Measurements from ENCODE around the gene GNL3. TPM values are rescaled to one million over a fixed set of nuclear protein-coding genes. Genes with fewer than 3 reads are reported as not detected.

GNL3 gene
- total RNA-seq, 2 donors from 2014 or later = 101 to 107 TPM

DNA sequence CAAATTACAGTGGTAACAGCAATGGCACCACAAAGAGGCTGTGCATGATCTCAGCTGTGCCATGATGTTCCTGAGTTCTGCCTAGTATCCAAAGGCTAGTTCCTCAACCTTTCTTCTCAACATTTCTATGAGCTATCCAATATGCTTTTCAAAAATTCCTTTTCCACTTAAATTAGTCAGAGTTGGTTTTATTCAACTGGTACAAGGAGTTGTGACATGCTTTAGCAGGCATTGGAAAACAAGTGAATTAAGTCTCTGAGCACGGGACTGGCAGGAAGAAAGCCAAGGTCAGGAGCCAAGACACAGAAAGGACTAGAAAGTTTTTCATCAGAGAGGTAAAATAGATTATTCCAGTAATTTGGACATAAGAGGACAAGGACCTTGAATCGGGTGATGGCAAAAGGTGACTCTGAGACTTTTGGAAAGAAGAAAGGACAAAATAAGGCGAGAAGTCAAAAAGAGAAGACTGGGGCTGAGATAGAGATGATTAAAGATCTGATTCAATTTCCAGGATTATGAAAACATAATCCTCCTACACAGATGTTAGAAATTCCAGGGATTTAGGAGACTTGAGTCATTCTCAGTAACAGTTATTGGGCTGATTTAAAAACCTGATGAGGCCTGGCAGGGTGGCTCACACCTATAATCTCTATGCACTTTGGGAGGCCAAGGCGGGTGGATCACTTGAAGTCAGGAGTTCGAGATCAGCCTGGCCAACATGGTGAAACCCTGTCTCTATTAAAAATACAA, 36.2 kb upstream of the GNL3 start:
- no peaks in the 10 kb centered on the region for H3K27me3 ChIP-seq (ENCODE audit: control insufficient read depth, insufficient read depth, low read length, poor library complexity, severe bottlenecking)
- H3K9ac ChIP-seq (ENCODE audit: extremely low read depth, low read length, poor library complexity, severe bottlenecking) = no peak overlapping the region
- TF ChIP-seq, protein P1, sequence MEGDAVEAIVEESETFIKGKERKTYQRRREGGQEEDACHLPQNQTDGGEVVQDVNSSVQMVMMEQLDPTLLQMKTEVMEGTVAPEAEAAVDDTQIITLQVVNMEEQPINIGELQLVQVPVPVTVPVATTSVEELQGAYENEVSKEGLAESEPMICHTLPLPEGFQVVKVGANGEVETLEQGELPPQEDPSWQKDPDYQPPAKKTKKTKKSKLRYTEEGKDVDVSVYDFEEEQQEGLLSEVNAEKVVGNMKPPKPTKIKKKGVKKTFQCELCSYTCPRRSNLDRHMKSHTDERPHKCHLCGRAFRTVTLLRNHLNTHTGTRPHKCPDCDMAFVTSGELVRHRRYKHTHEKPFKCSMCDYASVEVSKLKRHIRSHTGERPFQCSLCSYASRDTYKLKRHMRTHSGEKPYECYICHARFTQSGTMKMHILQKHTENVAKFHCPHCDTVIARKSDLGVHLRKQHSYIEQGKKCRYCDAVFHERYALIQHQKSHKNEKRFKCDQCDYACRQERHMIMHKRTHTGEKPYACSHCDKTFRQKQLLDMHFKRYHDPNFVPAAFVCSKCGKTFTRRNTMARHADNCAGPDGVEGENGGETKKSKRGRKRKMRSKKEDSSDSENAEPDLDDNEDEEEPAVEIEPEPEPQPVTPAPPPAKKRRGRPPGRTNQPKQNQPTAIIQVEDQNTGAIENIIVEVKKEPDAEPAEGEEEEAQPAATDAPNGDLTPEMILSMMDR (conservative IDR thresholded peaks at IDR 0.05) = no peak
- no peaks in the 10 kb centered on the region for H3K4me1 ChIP-seq (ENCODE audit: control insufficient read depth, insufficient read depth, low read length)
- Mint-ChIP-seq H3K27ac (no peak overlapping the region), H3K4me3 (no peak overlapping the region), H3K4me1 (peaks cover 8% of the 10 kb centered on the region), H3K36me3 (ENCODE audit: low read depth) (peaks cover 70% of the 10 kb centered on the region), H3K27me3 (ENCODE audit: insufficient read depth) (no peaks in the 10 kb centered on the region), H3K9me3 (no peaks in the 10 kb centered on the region)
- peaks cover 79% of the 10 kb centered on the region for H3K36me3 ChIP-seq (ENCODE audit: control insufficient read depth, insufficient read depth, low read length)
- no peaks in the 10 kb centered on the region for H3K9me3 ChIP-seq (ENCODE audit: control insufficient read depth, low read length)
- H3K4me3 ChIP-seq (ENCODE audit: low read length) = no peak overlapping the region
- DNase-seq = no peak
- 95 to 97% methylated on average over 5 of the region's 5 CpGs for WGBS, 2 experiments (ENCODE audit: insufficient coverage in 1 of 2, insufficient read length in 1 of 2)
- no peak overlapping the region for H3K27ac ChIP-seq (ENCODE audit: low read depth, low read length)

DNA sequence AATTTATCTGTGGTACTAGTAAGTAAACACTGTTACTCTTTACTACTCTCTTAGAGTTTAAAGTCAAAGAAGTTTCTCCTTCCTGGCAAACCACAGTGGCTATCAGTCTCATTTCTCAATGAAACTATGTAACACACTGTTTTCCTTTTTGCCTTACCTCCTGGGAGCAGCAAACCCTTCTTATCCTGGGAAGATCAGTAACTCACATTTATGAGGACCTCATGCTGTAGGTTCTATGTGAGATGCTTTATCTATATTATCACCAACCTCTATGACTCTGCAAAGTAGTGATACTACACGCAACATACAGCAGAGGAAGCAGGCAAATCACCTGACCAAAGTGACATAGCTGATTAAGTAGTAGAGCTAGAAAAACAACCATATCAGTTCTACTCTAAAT, 35.4 kb upstream of the GNL3 start:
- H3K36me3 ChIP-seq (ENCODE audit: control insufficient read depth, insufficient read depth, low read length) = peaks cover 82% of the 10 kb centered on the region
- no peak overlapping the region for H3K4me3 ChIP-seq (ENCODE audit: low read length)
- no peaks in the 10 kb centered on the region for H3K9me3 ChIP-seq (ENCODE audit: control insufficient read depth, low read length)
- H3K4me3 Mint-ChIP-seq = no peak overlapping the region
- TF ChIP-seq, protein P1 (conservative IDR thresholded peaks at IDR 0.05) = no peak
- H3K4me1 Mint-ChIP-seq = peaks cover 3% of the 10 kb centered on the region
- H3K27ac Mint-ChIP-seq = no peak overlapping the region
- H3K9ac ChIP-seq (ENCODE audit: extremely low read depth, low read length, poor library complexity, severe bottlenecking) = no peak overlapping the region
- H3K9me3 Mint-ChIP-seq = no peaks in the 10 kb centered on the region
- H3K4me1 ChIP-seq (ENCODE audit: control insufficient read depth, insufficient read depth, low read length) = no peaks in the 10 kb centered on the region
- no peaks in the 10 kb centered on the region for H3K27me3 ChIP-seq (ENCODE audit: control insufficient read depth, insufficient read depth, low read length, poor library complexity, severe bottlenecking)
- H3K27me3 Mint-ChIP-seq (ENCODE audit: insufficient read depth) = no peaks in the 10 kb centered on the region
- DNase-seq = no peak
- 90% methylated on average over 1 of the region's 1 CpG; no CpG with 5 or more reads in 1 of the 2 experiments for WGBS, 2 experiments (ENCODE audit: insufficient coverage in 1 of 2, insufficient read length in 1 of 2)
- no peak overlapping the region for H3K27ac ChIP-seq (ENCODE audit: low read depth, low read length)
- peaks cover 67% of the 10 kb centered on the region for H3K36me3 Mint-ChIP-seq (ENCODE audit: low read depth)

DNA sequence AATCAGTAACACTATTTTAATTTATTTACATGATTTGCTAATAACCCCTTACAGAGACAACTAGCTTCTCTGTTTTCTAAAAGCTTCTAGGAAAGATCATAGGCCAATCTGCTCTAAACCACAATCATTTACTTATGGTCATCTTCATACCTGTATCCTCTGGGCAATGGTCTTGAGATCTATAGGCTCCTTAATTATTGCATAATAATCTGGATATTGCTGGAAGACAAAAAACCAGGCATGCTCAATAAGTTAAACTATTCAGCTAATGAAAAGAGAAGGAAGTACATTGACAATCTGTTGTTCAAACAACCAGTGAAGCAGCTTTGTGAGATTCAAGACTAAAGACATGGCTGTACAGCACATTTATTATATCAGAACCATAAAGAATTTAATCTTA, 34.2 kb upstream of the GNL3 start:
- peaks cover 70% of the 10 kb centered on the region for H3K36me3 Mint-ChIP-seq (ENCODE audit: low read depth)
- H3K4me3 ChIP-seq (ENCODE audit: low read length) = no peak overlapping the region
- no peak overlapping the region for H3K27ac ChIP-seq (ENCODE audit: low read depth, low read length)
- no peak overlapping the region for H3K9ac ChIP-seq (ENCODE audit: extremely low read depth, low read length, poor library complexity, severe bottlenecking)
- no peaks in the 10 kb centered on the region for H3K27me3 Mint-ChIP-seq (ENCODE audit: insufficient read depth)
- no peaks in the 10 kb centered on the region for H3K9me3 ChIP-seq (ENCODE audit: control insufficient read depth, low read length)
- TF ChIP-seq, protein P1 (conservative IDR thresholded peaks at IDR 0.05) = no peak
- H3K4me1 ChIP-seq (ENCODE audit: control insufficient read depth, insufficient read depth, low read length) = no peaks in the 10 kb centered on the region
- no peak overlapping the region for H3K4me3 Mint-ChIP-seq
- no peaks in the 10 kb centered on the region for H3K9me3 Mint-ChIP-seq
- H3K36me3 ChIP-seq (ENCODE audit: control insufficient read depth, insufficient read depth, low read length) = peaks cover 87% of the 10 kb centered on the region
- H3K27ac Mint-ChIP-seq = no peak overlapping the region
- DNase-seq = no peak
- no peaks in the 10 kb centered on the region for H3K4me1 Mint-ChIP-seq
- H3K27me3 ChIP-seq (ENCODE audit: control insufficient read depth, insufficient read depth, low read length, poor library complexity, severe bottlenecking) = no peaks in the 10 kb centered on the region

Data from endodermal cell (in vitro differentiated cells).